ENCODE measurements around the gene SRP54. TPM values are rescaled to one million over a fixed set of nuclear protein-coding genes. Genes with fewer than 3 reads are reported as not detected.

SRP54 gene
- total RNA-seq = 89.1 and 94.7 TPM in 2 replicates

DNA sequence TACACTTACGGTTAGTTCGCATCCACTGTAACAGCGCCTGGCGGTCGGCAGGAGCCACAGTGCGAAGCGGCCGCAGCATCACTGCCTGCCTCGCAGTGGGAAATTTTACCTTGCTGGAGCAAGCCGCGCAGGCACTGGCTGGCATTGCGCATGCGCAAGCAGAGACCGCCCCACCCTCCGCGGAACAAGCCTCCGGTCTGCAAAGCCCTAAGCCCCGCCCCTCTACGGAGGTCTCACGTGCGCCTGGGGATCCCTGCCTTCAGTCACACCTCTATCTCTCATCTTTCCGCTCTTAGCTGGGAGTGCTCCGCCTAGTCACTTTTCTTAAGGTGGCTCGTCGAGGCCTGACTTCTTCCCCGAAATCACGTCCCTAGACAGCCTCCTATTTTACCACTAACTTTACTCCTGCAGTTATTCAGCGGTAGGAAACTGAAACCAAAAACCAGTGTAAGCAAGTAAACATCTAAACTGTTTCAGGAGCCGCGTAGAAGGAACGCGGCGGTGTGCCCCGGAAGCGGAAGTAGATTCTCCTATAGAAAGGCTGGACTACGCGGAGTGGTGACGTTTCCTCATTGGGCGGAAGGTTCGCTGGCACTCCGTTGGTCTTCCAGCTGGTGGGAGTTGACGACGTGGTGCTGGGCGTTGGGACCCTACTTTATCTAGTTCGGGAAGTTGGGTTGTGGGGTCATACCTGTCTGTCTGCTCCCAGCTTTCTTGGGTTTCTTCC lies at the start of gene SRP54:
Gene SRP54, plus strand, starts transcription at position 572 of the 727 bp plus-strand sequence. CDS start 13,718 bp downstream, outside the sequence.

GRCh38 chr14:35046048-35046750 lies 63.4 kb downstream of the SRP54 start, which contains the start of gene FAM177A1:
Gene FAM177A1, plus strand, starts transcription at chr14:35046272. Its CDS starts 192 bp downstream, at chr14:35046464.

Other genes starting within 250 kb of the SRP54 start
- 31.2 and 32.1 TPM in 2 replicates for gene BAZ1A, start 107.6 kb upstream of the SRP54 start, total RNA-seq
- gene FAM177A1, start 63.3 kb downstream of the SRP54 start, total RNA-seq = 41.1 and 41.3 TPM in 2 replicates
- gene PPP2R3C, start 139.0 kb downstream of the SRP54 start, total RNA-seq = 56.9 and 59.3 TPM in 2 replicates
- gene PRORP, start 139.6 kb downstream of the SRP54 start, total RNA-seq = 40.2 and 44.6 TPM in 2 replicates